Caco-2 (cell line): ENCODE data around the gene C1orf74. TPM values are rescaled to one million over a fixed set of nuclear protein-coding genes. Genes with fewer than 3 reads are reported as not detected.

Source experiments
- BruUV-seq: library from RNA; stranded (reverse); fragments of 400-500 nt; replicated peaks from 2 replicates; lab custom pipeline; 2021; lab: Mats Ljungman, UMichigan
- CTCF ChIA-PET: fragments of 300-600 bp; sonication (Branson Sonifier 250); formaldehyde crosslinking; loops from one replicate; lab custom pipeline; 2022; ENCODE audit warnings: antibody characterized with exemption; lab: Charles Lee
- POLR2A ChIA-PET: fragments of 300-600 bp; sonication (Branson Sonifier 250); formaldehyde crosslinking; loops from one replicate; lab custom pipeline; 2022; ENCODE audit warnings: antibody characterized with exemption; lab: Charles Lee
- DNase-seq, 2 experiments: peaks; one replicate each; pipeline versions ENCODE4 v3.0.0 to v3.0.0-alpha.2; 2020 to 2022
- H3K27me3 ChIP-seq: replicated peaks from 2 replicates; pipeline ENCODE4 v1.6.0; 2011; ENCODE audit warnings: low read length; ENCODE audit not compliant: control insufficient read depth, insufficient read depth
- H3K36me3 ChIP-seq: 2 replicates; pipeline ENCODE4 v1.5.1; 2011; ENCODE audit warnings: low read length; ENCODE audit not compliant: control insufficient read depth, insufficient read depth
- H3K4me1 ChIP-seq: fragments of 250-450 bp; sonication (Bioruptor Pico); 2 replicates; pipeline ENCODE4 v1.5.1; 2020; ENCODE audit warnings: mild to moderate bottlenecking
- H3K4me3 ChIP-seq: 2 replicates; pipeline ENCODE4 v1.5.1; 2011; ENCODE audit warnings: low read depth, mild to moderate bottlenecking, control low read depth, low read length
- H3K9me3 ChIP-seq: fragments of 250-450 bp; sonication (Bioruptor Pico); 2 replicates; pipeline ENCODE4 v1.5.1; 2020; ENCODE audit warnings: mild to moderate bottlenecking, moderate library complexity
- H3K27ac Mint-ChIP-seq: one replicate; pipeline ENCODE4 v1.8.0; 2022; ENCODE audit warnings: mixed read lengths; ENCODE audit not compliant: unreplicated experiment
- H3K27me3 Mint-ChIP-seq: one replicate; pipeline ENCODE4 v1.8.0; 2022; ENCODE audit warnings: mixed read lengths; ENCODE audit not compliant: insufficient read depth, unreplicated experiment
- H3K36me3 Mint-ChIP-seq: one replicate; pipeline ENCODE4 v1.8.0; 2022; ENCODE audit warnings: mild to moderate bottlenecking, mixed read lengths; ENCODE audit not compliant: insufficient read depth, unreplicated experiment
- H3K4me1 Mint-ChIP-seq: one replicate; pipeline ENCODE4 v1.8.0; 2022; ENCODE audit warnings: low read depth, mixed read lengths; ENCODE audit not compliant: unreplicated experiment
- H3K4me3 Mint-ChIP-seq: one replicate; pipeline ENCODE4 v1.8.0; 2022; ENCODE audit warnings: mild to moderate bottlenecking, moderate library complexity, mixed read lengths; ENCODE audit not compliant: unreplicated experiment
- H3K9me3 Mint-ChIP-seq: one replicate; pipeline ENCODE4 v1.8.0; 2022; ENCODE audit warnings: mixed read lengths; ENCODE audit not compliant: unreplicated experiment
- intact Hi-C: fragments of 100-400 bp; cut with micrococcal nuclease; formaldehyde crosslinking; loops from one replicate; pipeline ENCODE4 v1.10.0; 2022; ENCODE audit not compliant: unreplicated experiment
- total RNA-seq: library from RNA; stranded (reverse); gene quantifications from 2 replicates; pipeline ENCODE4 v1.2.3, GENCODE V29; 2022
- TF ChIP-seq, protein P1 (sequence below), 2 experiments: fragments of 200-600 bp in 1 of 2; IDR thresholded peaks; 1 replicate in 1 of 2; 2 replicates in 1 of 2; pipeline versions ENCODE4 v1.5.1 to v1.8.0; 2011 to 2022; ENCODE audit warnings: antibody characterized with exemption in 1 of 2, control low read depth in 1 of 2, inconsistent platforms in 1 of 2, low read depth in 1 of 2, low read length in 1 of 2, mild to moderate bottlenecking in 1 of 2, moderate library complexity in 1 of 2; ENCODE audit not compliant: insufficient read depth in 1 of 2, severe bottlenecking in 1 of 2, unreplicated experiment in 1 of 2

The C1orf74 gene
- total RNA-seq, 1 experiment from 2014 or later = 4.5 TPM

DNA sequence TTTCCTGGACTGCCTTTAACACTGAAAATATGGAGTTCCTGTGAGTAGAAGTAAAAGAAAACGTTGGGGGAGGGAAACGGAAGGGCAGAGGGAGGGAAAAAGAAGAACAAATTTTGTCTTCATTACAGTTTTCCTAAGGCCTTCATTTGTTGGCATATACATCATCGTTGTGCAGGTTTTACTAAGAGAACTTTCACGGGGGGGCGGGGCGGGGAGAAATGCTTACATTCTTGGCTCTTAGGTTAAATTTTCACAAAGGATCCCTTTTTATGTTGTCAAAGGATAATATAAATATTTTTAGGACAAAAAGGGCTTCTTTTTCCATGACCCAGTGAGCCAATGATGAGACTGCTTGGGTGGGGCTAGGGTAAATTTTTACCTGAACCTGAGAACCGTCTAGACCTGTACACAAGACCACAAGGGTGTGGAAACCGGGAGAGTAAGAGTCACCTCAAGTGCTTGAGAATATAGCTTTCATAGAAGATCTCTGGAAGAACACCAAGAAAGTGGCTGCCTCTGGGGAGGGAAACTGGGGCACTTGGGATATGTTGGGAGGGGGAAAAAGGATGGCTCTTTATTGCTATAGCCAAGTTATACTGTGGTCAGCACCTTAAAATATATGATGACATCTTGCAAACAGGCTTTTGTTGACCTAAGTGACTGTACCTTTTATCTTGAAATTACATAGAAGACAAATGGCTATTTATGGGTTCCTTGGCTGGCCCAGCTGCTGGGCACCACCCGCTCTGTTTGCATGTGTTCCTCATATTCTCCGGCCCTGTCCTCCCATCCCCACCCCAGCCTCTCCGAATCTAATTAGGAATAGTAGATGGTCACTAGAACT, 41.5 kb upstream of the C1orf74 start:
- Histone ChIP-seq H3K9me3 (no peaks in the 10 kb centered on the region), H3K4me3 (no peak overlapping the region), H3K4me1 (peaks cover 17% of the 10 kb centered on the region), H3K36me3 (no peaks in the 10 kb centered on the region), H3K27me3 (no peaks in the 10 kb centered on the region)
- H3K27me3 Mint-ChIP-seq = peaks cover 2% of the 10 kb centered on the region
- BruUV-seq = no TSS peak
- peak overlapping the region; percentile 94 for H3K27ac Mint-ChIP-seq
- POLR2A ChIA-PET = interaction anchor here (1.0 to 1.4 kb wide), 2 partner anchors 20 to 41 kb away, joined by 3 to 5 read pairs; partner anchors contain the start of genes C1orf74 and IRF6
- peaks cover 4% of the 10 kb centered on the region for H3K36me3 Mint-ChIP-seq
- TF ChIP-seq, protein P1, sequence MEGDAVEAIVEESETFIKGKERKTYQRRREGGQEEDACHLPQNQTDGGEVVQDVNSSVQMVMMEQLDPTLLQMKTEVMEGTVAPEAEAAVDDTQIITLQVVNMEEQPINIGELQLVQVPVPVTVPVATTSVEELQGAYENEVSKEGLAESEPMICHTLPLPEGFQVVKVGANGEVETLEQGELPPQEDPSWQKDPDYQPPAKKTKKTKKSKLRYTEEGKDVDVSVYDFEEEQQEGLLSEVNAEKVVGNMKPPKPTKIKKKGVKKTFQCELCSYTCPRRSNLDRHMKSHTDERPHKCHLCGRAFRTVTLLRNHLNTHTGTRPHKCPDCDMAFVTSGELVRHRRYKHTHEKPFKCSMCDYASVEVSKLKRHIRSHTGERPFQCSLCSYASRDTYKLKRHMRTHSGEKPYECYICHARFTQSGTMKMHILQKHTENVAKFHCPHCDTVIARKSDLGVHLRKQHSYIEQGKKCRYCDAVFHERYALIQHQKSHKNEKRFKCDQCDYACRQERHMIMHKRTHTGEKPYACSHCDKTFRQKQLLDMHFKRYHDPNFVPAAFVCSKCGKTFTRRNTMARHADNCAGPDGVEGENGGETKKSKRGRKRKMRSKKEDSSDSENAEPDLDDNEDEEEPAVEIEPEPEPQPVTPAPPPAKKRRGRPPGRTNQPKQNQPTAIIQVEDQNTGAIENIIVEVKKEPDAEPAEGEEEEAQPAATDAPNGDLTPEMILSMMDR (IDR thresholded peaks at IDR 0.05; ENCODE audit: insufficient read depth in 1 of 2, low read depth in 1 of 2, low read length in 1 of 2, severe bottlenecking in 1 of 2, unreplicated experiment in 1 of 2) = no peak
- peak; percentile 23 to 40 for DNase-seq
- H3K4me1 Mint-ChIP-seq = peaks cover 31% of the 10 kb centered on the region
- no peaks in the 10 kb centered on the region for H3K9me3 Mint-ChIP-seq
- peak overlapping the region; percentile 83 for H3K4me3 Mint-ChIP-seq
- intact Hi-C loops = loop anchor here (5.0 kb wide), 1 partner anchor 271 kb away; no protein-coding TSS in a partner anchor
- CTCF ChIA-PET = interaction anchor here (0.7 to 1.3 kb wide), 2 partner anchors 20 to 46 kb away, joined by 3 to 4 read pairs; partner anchors contain the start of gene IRF6

DNA sequence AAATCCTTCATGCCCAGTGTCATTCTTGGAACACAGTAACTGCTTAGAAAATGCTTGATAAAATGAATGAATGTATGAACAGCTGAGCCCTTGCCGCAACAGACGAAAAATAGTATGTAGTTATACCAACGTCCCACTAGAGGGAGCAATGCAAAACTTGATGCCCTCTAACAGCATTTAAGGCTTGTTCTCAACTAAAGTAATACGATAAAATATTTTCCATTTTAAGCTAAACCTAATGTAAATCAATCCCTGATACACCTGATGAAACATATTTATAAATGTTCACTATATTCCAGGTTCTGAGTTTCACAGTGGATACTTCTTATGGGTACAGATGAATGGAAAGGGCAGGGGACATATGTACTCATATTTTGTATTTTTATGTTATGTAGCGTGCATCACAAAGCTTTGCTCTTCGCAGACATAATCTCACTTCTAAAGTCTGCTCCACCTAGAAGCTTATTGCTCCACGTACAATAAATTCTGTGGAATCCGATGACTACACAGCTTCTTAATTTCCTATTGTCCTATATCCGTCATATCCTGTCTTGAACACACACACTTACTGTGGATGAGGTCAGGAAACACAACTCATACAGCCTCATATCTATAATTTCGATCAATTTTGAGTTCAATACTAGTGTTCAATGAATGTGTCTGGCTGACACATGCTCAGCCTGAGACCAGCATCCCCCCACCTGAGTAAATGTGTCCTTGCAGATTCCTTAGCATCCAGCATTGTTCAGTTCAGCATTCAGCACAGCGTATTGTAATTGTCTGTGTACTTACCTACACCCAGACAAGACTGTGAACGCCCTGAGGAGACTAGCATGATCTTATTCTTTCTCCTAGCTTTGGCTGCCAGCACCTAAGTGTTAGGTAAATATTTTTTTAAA, 39.0 kb upstream of the C1orf74 start:
- CTCF ChIA-PET = interaction anchor here (0.6 to 2.4 kb wide), 3 partner anchors 17 to 169 kb away, joined by 3 to 16 read pairs (median 4); partner anchors contain the start of gene IRF6
- Mint-ChIP-seq H3K36me3 (no peaks in the 10 kb centered on the region), H3K27me3 (peaks cover 2% of the 10 kb centered on the region), H3K27ac (no peak overlapping the region), H3K4me1 (peaks cover 31% of the 10 kb centered on the region), H3K9me3 (no peaks in the 10 kb centered on the region), H3K4me3 (peak overlapping the region; percentile 2)
- intact Hi-C loops = loop anchor here (1.0 kb wide), 1 partner anchor 17 kb away; the partner anchor contains the start of gene IRF6
- POLR2A ChIA-PET = interaction anchor here (1.0 kb wide), 1 partner anchor 17 kb away, joined by 3 read pairs; the partner anchor contains the start of gene IRF6
- no peak for DNase-seq
- H3K27me3 ChIP-seq = no peaks in the 10 kb centered on the region
- H3K36me3 ChIP-seq = no peaks in the 10 kb centered on the region
- BruUV-seq = no TSS peak
- TF ChIP-seq, protein P1 (IDR thresholded peaks at IDR 0.05; ENCODE audit: insufficient read depth in 1 of 2, low read depth in 1 of 2, low read length in 1 of 2, severe bottlenecking in 1 of 2, unreplicated experiment in 1 of 2) = peak; percentile 68 to 73
- no peak overlapping the region for H3K4me3 ChIP-seq
- peaks cover 17% of the 10 kb centered on the region for H3K4me1 ChIP-seq
- no peaks in the 10 kb centered on the region for H3K9me3 ChIP-seq
